Activated CD4-positive, alpha-beta T cell treated with anti-CD3 and anti-CD28 coated beads, Interleukin-2, Interleukin-6, amounts not matched to agents 100 ng/mL and 50 ng/mL, durations not matched to agents 16 hours and 8 hours (primary cell): ENCODE measurements around the gene APBA2.

ENCODE experiments used
- DNase-seq: peaks from one replicate; pipeline ENCODE4 v3.0.0-alpha.2; 2020

Gene APBA2

DNA sequence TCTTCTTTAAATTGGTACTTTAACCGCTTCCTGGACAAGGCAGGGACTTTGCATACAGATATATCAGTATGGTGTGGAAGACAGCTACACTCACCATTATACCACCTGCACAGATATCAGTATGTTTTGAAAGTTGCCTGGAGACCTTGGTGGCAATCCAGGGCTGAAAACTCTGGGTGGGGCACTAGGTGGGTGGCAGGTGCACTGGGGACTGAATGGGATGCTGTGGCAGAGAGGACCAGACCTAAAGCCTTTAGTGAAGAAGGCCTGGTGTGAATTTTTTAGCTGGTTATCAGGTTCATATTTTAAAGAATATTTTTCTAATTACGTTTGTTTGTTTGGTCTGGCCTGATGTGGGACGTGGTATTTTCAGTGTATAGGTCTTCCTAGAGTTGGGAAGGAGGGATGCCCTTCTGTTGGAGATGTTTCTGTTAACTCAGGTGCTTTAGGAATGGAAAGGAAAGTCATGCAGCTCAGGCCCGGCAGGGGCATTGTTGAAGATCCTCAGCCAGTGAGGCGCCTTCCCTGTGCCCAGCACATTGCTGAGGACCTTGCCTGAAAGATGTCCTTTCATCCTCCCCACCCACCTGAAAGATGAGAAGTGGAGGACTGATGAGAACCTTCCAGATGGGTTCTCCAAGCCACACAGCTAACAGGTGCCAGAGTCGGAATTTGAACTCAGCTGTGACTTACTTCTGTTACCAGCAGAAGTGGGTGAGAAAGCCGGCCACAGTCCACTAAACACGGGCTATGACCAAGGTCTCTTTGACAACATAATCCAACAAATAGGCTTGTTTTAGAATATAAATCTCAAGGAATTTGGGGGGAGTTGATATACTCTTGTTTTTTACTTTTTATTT lies 77.3 kb downstream of the APBA2 start:
- no peak for DNase-seq

DNA sequence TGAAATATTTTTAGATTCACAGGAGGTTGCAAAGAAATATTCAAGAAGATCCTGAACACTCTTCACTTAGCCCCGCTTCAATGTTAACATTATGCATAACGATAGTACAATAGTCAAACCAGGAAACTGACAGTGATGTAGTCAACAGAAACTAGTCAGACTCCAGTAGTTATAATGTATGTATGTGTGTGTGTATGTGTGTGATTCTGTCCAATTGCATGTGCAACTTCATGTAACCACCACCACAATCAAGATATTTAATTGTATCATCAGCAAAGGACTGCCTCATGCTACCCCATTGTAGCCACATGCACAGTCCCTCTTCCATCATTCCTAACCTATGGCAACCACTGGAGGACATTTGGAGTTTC lies 77.9 kb downstream of the APBA2 start:
- DNase-seq = peak; percentile 41

DNA sequence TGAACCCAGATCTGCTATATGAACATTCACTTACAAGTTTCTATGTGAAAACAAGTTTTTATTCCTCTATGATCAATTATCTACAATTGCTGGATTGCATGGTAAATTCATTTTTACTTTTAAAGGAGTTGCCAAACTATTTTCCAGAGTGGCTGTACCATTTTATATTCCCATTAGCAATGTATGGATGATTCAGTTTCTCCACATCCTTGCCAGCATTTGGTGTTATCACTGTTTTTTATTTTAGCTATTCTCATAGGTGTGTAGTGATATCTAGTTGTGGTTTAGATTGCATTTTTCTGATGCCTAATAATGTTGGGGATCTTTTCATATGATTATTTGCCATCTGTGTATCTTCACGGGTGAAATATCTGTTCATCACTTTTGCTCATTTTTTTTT lies 78.3 kb downstream of the APBA2 start:
- DNase-seq = no peak

DNA sequence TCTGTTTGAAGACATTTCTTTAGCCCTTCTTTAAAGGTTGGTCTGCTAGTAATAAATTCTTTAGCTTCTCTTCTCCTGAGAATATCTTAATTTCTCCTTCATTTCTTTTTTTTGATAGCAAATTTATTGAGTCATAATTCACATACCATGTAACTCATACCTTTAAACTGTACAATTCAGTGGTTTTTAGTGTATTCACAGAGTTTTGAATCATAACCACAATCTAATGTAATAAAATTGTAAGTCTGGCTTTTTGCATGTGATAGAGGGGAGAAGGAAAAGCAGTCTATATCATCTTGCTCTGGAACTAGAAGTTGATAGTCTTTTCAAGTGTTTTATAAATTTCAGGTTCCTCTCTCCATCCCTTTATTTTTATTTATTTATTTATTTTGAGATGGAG lies 81.3 kb downstream of the APBA2 start:
- no peak for DNase-seq

DNA sequence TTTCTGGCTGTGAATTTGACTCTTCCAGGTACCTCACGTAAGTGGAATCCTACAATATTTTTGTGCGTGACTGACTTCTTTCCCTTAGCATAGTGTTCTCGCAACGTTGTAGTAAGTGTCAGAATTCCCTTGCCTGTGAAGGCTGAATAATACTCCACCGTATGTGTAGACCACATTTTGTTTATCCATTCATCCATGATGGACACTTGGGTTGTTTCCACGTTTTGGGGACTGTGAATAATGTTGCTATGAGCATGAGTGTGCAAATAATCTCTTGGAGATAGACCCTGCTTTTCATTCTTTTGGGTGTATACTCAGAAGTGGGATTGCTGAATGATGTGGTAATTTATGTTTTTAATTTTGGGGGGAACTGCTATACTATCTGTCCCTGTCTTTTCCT lies 82.2 kb downstream of the APBA2 start:
- DNase-seq = no peak

DNA sequence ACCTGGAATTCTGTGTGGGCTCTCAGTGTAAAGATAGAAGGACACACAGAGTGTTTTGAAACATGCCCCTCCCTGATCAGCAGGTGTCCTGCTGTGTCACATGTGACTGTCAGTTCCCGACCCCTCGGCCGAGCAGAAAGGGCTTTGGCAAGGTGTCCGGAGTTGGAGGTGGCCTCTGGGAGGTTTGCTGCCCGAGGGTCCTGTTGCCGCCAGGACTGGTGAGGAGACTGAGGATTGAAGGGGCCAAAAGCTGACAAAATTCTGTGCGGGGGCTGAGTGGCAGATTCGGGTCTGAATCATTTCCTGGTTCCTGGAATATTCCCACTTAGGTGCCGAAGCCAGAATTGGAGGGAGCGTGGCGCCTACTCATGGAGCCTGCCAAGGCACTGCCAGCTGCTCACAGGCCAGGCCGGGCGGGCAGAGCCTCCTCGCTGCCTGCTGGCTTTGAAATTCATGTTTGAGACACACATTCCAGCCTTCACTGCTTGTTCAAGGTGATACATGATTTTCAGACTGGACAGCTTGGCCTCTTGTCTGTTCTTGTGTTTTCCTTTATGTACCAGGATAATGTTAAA lies 83.8 kb downstream of the APBA2 start:
- DNase-seq = no peak

DNA sequence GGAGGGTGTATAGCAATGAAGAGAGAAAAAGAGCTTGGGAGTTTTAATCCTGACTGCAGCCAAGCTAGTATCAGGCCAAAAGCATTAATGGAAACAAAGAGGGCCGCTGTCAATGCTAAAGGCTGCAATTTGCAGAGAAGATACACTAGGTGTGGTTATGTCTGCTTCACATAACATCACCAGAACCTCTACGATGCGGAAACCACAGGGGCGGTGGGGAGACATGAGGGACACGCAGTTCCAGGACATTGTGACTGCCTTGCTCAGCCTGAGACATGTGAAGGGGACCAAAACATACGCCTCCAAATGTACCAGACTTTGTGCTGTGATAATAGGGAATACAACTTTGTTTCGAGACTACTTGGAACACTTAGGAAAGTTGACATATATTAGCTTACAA lies 88.4 kb downstream of the APBA2 start:
- DNase-seq = no peak

DNA sequence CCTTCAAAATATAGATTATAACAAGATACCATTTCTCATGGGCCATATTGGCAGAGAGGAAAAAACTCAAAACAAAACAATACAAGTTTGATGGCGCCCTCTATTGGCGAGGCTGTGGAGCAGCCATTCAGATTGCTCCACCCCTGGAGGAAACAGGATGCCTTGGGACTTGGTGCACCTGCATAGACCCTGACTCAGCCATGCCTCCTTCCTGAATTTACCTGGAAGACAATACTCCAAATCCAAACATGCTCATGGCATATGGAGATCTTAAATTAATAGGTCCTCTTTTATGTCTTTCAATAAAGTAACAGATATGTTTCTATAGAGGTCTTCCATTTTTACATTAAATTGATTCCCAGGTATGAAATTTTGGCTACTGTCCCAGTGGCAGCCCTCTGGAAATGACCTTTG lies 90.0 kb downstream of the APBA2 start:
- DNase-seq = peak; percentile 76

DNA sequence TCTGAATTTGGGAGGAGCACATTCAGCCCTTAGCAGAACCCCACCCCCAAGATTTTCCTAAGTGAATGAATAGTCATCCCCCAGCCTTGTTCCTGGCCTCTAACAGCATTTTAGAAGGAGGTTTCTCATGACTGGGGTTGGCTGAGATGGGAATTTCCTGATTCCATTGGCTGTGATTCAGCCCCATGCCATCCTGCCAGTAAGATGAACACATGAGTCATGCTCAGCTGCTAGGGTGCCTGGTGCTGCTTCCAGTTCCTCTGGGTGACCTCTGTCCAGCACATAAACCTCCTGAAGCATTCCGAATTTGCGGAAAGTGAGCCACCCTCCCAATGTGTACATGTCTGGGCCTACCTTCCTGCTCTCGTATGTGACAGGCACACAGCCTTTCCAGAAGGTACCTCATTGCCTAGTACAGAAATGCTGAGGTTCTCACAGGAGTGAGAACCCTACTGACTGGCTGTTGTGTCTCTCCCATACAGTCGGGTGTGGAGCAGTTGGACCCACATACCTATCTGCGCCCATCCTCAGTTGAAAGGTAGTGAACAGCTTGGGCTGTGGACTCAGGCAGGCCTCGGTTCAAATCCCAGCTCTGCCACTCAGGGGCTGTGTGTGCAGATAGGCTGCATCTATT lies 91.7 kb downstream of the APBA2 start:
- no peak for DNase-seq

DNA sequence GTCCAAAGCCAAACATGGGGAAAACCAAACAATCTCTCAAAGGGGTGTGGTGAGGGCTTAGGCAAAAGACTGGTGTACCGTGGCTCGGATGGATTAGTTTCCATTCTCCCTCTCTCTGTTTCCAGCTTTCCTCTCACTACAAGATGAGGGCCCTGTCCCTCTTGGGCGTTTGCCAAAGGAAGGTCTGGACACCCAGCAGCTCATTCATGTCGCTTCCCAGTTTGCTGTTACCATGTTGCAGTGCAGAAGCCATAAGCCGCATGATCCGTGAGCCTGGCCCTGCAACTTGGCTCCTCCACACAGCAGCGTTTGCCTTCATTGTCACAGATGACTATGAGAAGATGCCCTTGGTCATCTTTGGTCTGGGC lies 92.2 kb downstream of the APBA2 start:
- no peak for DNase-seq

DNA sequence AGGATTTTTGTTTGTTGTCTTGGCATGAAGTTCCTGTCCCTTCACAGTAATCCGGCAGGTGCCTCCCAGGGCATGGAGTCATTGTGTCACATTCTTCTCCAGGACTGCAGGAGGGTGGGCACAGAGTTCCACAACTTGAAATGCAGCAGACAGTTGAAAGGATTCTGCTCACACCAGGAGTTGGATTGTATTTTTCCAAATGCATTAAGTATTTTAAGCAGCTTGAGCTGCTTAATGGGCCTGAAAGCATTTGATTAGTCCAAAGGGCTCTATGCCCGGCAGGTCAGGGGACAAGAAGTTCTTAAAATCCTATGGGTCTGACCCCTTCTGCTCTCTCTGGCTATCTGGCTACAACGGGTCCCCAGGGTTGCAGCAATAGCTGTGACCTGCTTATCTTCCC lies 92.9 kb downstream of the APBA2 start:
- no peak for DNase-seq

DNA sequence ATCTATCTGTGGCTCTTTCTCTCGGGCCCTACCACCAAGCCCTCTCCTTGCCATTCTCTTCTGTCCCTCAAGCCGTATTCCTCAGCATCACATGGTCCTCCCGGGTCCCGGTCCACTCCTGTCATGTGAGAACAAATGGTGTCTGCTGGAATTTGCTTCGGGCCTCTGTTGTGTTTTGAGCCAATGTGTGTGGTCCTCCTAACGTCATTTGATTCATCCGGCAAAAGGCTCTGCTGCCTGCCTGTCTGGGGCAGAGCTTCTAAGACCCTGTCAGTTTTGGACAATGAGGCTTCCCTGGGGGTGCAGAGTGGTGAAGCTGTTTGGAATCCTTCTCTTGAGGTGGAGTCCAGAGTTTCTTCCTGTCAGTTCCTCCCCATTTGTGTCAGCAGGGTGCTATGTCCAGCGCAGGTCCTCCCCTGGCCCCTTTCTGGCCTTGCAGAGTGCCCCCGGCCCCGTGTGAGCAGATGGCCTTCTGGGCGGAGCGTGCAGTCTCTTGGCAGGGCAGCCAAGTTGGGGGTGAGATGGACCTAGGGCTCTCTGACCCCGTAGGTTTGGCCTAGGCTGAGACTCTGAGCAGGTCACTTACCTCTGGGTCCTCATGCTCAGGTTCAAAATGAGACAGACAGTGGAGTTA lies 93.6 kb downstream of the APBA2 start:
- no peak for DNase-seq

DNA sequence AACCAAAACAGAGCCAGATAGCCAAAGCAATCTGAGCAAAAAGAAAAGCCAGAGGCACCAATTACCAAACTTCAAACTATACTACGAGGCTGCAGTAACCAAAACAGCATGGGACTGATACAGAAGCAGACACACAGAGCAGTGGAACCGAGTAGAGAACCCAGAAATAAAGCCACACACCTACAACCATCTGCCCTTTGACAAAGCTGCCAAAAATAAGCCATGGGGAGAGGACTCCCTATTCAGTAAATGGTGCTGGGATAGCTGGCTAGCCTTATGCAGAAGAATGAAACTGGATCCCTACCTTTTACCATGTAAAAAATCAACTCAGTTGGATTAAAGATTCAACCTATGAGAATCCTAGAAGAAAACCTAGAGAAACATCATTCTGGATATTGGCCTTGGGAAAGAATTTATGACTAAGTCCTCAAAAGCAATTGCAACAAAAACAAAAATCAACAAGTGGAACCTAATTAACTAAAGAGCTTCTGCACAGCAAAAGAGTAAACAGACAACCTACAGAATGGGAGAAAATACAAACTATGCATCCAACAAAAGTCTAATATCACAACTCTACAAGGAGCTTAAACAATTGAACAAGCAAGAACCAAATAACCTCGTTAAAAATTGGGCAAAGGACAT lies 95.1 kb downstream of the APBA2 start:
- DNase-seq = no peak

DNA sequence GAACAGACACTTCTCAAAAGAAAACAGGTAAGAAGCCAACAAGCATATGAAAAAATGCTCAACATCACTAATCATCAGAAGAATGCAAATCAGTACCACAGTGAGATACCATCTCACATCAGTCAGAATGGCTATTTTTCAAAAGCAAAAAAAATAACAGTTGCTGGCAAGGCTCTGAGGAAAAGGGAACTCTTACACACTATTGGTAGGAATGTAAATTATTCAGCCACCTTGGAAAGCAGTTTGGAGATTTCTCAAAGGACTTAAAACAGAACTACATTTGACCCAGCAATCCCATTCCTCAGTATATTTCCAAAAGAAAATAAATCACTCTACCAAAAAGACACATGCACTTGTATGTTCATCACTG lies 95.6 kb downstream of the APBA2 start:
- DNase-seq = no peak

DNA sequence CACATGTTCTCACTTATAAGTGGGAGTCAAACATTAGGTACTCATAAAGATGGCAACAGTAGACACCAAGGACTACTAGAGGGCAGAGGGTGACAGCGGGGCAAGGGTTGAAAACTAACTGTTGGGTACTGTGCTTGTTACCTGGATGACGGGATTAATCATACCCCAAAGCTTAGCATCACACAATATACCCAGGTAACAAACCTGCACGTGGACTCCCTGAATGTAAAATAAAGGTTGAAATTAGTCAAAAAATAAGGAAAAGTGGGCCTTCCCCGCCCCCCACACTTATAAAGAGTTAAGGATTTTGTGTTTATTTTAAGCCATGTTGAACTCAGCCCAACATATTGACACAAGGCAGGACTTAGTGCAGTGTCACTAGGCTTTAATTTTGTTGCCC lies 96.1 kb downstream of the APBA2 start:
- no peak for DNase-seq

DNA sequence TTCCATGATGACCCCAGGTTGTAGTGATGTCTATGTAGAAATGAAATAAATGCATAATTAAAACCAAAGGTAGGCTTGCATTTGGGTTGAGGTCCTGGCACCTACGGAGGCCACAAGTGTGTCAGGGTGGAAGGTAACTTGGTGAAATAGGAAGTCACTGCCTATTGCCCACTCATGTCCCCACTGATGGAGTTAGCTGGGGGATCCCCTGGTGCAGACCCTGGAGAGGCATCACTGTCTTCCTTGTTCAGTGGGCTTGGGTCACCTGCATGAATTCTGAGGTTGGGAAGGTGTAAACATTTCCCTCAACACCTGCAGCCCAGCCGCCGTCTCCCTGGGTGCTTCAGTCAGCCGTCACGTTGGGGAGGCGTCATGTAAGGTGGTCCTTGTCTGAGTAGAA lies 97.1 kb downstream of the APBA2 start:
- DNase-seq = no peak

DNA sequence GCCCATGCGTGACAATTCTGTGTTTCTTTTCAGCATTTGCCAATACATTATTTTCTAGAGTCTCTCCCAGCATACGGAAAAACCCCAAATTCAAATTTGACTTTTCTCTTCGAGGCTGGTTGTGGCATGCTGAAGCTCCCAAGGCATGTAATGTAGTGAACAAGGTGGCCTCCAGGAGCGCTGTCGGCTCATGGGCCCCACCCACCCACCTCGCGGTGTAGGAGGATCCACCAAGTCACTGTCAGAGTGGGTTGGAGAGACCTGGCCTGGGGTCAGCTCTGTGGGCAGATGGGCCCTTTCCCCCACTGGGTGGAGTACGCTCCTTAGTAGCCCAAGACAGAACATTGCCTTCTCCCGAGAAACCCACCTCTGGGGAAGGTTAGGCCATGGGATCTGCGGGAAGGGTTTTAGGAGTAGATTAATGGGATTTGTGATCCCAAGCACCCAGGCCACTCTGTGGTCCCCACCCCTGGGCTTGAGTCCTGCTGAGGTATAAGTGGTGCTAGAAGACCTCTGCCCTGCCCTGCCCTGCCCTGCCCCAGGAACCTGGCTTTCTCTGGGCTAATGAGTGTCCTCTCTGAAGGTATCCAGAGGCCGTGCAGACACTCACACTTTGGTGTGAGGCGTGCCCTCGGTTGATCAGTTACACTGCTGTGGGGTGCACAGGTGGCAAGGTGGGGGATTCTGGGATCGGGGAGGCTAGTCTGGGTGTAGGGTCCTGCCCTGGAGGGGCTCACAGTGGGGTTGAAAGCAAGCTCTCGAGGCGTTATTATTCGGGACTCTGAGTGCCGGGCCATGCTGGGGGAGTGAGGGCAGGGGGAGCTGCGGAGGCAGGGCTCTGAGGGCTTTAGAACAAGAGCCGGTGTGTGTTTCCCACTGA lies 97.9 kb downstream of the APBA2 start:
- DNase-seq = no peak

DNA sequence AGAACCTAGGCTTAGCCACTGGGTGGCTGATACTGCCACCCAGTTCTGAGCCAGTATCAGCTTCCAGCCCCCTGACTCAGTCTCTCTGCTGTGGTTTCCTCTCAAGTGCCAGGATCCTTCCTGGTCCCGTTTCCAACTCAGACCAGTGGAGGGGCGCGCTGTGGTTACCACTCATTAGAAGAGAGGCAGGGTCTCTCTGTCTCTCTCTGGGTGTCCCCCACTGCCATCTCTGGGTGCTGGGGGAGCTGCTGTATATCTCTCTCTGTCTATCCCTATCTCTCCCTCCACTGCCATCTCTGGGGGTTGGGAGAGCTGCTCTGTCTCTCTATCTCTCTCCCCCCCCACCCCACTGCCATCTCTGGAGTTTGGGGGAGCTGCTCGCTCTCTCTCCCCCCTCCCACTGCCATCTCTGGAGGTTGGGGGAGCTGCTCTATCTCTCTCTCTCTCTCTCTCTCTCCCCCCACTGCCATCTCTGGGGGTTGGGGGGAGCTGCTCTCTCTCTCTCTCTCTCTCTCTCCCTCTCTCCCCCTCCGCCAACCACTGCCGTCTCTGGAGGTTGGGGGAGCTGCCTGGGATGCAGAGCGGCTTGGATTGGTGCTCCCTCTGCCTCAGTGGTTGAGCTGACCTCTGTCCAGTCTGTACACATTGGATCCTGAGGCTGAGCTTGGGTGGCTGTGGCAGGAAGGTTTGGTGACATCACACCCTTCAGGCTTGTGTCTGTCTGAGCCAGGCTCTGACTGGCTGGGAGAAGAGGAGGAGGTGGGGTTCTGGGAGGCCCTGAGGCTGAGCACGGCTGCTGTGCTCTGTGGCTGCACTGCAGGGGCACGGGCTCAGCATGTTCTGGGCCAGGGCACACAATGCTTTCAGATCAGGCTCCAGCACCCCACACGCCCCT lies 98.9 kb downstream of the APBA2 start:
- no peak for DNase-seq

DNA sequence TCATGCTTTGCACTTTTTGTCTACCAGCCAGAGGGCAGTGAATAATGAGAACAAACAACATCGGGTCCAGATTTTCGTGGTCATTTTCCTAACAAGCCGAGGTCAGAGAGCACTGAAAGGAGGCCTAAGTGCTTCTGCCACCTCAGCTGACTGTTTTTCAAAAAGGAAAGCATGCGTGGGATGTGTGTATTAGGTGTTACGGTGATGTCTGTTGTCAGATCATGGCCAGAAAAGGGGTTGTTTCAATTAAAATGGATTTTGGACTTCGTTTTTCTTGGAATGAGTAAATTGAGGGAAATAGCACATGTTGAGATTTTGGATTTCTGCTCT lies 99.5 kb downstream of the APBA2 start:
- DNase-seq = no peak

DNA sequence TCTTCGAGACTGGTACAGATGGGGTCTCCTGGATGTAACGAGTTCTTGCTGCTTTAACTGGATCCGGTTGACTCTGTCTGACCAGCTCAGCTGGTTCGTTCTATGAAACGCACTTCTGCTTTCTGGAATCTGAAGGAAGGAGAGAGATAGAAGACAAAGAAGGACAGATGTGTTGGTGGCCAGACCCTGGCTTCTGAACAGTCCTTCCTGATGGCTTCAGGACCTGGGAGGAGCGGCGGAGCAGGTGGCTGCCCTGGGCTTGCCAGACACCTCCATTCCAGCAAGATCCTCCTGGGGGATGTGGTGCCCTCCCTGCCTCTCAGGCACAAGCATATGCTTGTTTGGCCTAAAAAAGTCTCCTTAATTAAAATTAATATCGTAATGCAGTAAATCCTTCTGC lies 99.9 kb downstream of the APBA2 start:
- DNase-seq = no peak

DNA sequence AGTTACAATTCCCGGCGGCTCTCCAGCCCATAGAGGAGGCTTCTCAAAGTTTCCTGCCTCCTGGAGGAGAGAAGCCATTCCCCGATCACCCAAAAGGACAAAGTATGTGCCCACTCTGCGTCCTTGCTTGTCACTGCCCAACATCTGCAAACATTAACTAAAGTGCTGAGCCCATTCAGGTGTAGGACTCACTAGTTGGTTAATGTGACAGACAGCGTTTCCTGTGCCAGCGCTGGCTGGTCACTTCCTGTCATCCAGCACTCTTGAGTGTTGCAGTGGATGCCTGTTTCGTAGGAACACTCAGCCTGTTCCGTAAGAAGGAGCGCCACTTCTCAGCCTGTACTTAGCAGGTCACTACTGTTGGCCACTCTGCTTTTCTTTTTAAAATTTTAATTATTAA lies 100.3 kb downstream of the APBA2 start:
- DNase-seq = no peak

DNA sequence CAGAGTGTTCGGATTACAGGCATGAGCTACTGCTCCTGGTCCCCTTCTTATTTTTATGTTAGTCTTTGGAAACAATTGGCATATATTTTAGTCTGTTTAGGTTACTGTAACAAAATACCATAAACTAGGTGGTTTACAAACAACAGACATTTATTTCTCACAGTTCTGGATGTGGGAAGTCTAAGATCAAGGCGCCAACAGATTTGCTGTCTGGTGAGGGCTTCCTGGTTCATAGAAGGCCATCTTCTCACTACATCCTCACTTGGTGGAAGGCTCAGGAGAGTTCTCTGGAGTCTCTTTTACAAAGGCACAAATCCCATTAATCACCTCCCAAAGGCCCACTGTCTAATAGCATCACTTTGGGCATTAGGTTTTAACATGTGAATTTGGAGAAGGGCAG lies 101.0 kb downstream of the APBA2 start:
- DNase-seq = no peak
